ENCODE data around the gene SLC13A5.

The SLC13A5 gene

DNA sequence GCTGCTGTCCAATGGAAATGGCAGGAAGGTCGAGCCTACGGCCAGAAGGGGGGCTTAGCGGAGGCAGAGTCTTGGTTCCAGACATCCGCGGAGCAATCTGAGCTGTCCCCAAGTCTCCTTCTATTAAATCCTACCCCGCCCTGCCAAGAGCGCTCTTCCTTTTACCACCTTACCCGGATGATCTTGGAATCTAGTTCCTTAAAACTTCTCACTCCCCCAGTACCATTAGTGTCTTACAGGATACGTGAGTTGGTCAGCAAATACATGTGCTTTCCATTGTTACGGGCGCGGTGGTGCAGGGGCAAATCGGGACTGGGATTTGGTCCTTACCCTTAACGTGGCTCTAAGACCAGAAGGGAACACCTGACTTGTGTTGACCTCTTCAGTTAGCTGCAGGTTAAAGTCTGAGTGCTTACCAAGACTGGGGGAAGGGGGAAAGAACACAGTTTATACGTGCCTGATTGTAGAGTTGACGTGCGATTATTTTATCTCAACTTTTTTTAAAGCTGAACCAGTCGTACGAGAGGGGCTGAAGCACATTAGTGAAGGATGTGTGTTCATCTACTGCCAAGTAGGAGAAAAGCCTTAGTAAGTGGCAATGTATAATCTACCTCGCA, 71.8 kb downstream of the SLC13A5 start:
- peaks cover 49% of the 10 kb centered on the region for H3K36me3 ChIP-seq (ENCODE audit: insufficient read depth, insufficient read length, low read length)
- peaks cover 10% of the 10 kb centered on the region for H3K27me3 ChIP-seq (ENCODE audit: insufficient read depth, insufficient read length)
- H3K4me1 ChIP-seq (ENCODE audit: insufficient read depth, insufficient read length) = peaks cover 11% of the 10 kb centered on the region
- peak overlapping the region; percentile 93 for H3K9ac ChIP-seq (ENCODE audit: insufficient read length, low read depth)
- H3K9me3 ChIP-seq (ENCODE audit: insufficient read depth, low read length) = no peaks in the 10 kb centered on the region
- H3K4me3 ChIP-seq (ENCODE audit: insufficient read length, low read depth) = peak overlapping the region; percentile 73
- peak; percentile 28 for DNase-seq (ENCODE audit: low read depth, low spot score)
- TF ChIP-seq ZNF274 (IDR thresholded peaks at IDR 0.05; ENCODE audit: low read depth, low read length) (no peak), SUZ12 (IDR thresholded peaks at IDR 0.05; ENCODE audit: extremely low read depth, insufficient read depth, insufficient read length) (no peak), YY1 (IDR thresholded peaks at IDR 0.05; ENCODE audit: insufficient read depth, insufficient read length) (no peak)

DNA sequence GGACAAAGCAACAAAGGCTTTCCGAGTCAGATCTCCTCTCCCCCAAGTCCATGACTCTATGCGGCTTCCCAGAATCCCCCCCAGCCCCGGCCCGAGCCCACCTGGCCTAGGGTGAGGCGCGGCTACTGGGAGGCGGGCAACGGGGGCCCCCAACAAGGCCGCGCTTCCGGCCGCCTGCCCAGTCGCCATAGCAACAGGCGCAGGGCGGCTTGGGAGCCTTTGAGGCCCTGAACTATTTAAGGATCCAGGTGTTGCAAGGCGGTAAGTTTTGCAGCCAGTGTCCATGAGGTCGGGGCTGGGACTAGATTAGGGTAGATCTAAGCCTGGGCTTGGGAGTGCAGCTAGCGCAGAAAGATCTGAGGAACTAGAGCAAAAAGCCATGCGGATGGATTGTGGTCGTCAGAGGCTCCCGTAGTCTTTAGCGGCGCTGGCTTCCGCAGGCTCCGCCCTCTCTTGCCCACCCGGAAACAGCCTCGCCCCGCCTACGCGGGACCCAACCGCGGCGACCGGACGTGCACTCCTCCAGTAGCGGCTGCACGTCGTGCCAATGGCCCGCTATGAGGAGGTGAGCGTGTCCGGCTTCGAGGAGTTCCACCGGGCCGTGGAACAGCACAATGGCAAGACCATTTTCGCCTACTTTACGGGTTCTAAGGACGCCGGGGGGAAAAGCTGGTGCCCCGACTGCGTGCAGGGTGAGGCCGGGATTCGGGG, 72.5 kb downstream of the SLC13A5 start, which contains the start of the genes KIAA0753 and TXNDC17:
Gene KIAA0753, minus strand, starts transcription at position 176 of the 711 bp plus-strand sequence. CDS start 5,608 bp downstream, outside the sequence.
Gene TXNDC17, plus strand, starts transcription at position 525 of the 711 bp plus-strand sequence. Its CDS starts 23 bp downstream, at position 548.
- no peaks in the 10 kb centered on the region for H3K9me3 ChIP-seq (ENCODE audit: insufficient read depth, low read length)
- DNase-seq (ENCODE audit: low read depth, low spot score) = peak; percentile 81
- peaks cover 11% of the 10 kb centered on the region for H3K4me1 ChIP-seq (ENCODE audit: insufficient read depth, insufficient read length)
- peaks cover 46% of the 10 kb centered on the region for H3K36me3 ChIP-seq (ENCODE audit: insufficient read depth, insufficient read length, low read length)
- H3K9ac ChIP-seq (ENCODE audit: insufficient read length, low read depth) = peak within 1 kb of the TSS; percentile 93
- TF ChIP-seq SUZ12 (IDR thresholded peaks at IDR 0.05; ENCODE audit: extremely low read depth, insufficient read depth, insufficient read length) (no peak), YY1 (IDR thresholded peaks at IDR 0.05; ENCODE audit: insufficient read depth, insufficient read length) (no peak), ZNF274 (IDR thresholded peaks at IDR 0.05; ENCODE audit: low read depth, low read length) (no peak)
- peak within 1 kb of the TSS; percentile 73 for H3K4me3 ChIP-seq (ENCODE audit: insufficient read length, low read depth)
- peaks cover 10% of the 10 kb centered on the region for H3K27me3 ChIP-seq (ENCODE audit: insufficient read depth, insufficient read length)

DNA sequence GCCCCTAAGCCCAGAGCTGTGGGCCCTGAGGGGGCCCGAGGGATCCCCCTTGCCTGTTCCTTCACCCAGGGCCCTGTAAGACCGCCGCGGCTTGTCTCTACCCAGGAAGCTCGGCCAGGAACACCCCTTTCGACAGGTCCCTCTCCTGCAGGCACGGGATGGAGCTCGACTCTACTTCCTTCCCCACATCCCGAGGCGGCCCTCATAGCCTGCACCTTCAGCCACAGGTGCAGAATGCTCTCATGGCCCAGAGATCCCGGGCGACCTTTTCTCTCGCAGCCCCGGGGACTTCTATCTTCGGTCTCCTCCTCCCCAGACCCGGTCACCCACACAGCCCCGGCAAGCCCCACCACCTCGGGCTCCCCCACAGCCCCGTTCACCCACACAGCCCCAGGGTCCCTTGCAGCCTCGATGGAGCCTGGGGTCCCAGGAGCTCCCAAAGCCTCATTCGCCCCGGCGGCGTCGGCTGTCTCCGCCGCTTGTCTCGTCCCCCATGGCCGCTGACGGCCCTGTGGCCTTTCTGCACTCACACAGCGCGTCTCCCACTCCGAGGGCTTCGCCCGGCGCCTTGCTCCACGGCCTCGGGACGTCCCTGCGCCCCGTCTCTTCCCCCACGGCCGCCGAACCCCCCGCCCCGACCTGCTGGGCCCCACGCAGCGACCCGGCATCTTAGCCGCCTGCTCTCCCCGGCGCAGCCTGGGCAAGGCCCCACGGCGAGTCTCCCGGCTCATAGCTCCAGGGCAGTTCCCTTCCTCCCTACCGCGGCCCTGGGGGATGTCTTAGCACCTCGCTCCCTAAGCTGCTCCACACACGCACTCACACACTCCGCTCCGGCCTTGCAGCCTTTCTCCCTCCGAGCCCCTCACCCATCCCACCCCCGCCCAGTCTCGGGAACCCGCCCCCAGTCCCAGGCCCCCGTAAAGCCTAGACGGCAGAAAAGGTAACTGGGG, 73.3 kb downstream of the SLC13A5 start:
- TF ChIP-seq YY1 (IDR thresholded peaks at IDR 0.05; ENCODE audit: insufficient read depth, insufficient read length) (no peak), ZNF274 (IDR thresholded peaks at IDR 0.05; ENCODE audit: low read depth, low read length) (no peak), SUZ12 (IDR thresholded peaks at IDR 0.05; ENCODE audit: extremely low read depth, insufficient read depth, insufficient read length) (no peak)
- Histone ChIP-seq H3K27me3 (ENCODE audit: insufficient read depth, insufficient read length) (peaks cover 10% of the 10 kb centered on the region), H3K4me1 (ENCODE audit: insufficient read depth, insufficient read length) (peaks cover 11% of the 10 kb centered on the region), H3K4me3 (ENCODE audit: insufficient read length, low read depth) (peak overlapping the region; percentile 73), H3K9me3 (ENCODE audit: insufficient read depth, low read length) (no peaks in the 10 kb centered on the region), H3K9ac (ENCODE audit: insufficient read length, low read depth) (peak overlapping the region; percentile 93), H3K36me3 (ENCODE audit: insufficient read depth, insufficient read length, low read length) (peaks cover 45% of the 10 kb centered on the region)
- no peak for DNase-seq (ENCODE audit: low read depth, low spot score)

DNA sequence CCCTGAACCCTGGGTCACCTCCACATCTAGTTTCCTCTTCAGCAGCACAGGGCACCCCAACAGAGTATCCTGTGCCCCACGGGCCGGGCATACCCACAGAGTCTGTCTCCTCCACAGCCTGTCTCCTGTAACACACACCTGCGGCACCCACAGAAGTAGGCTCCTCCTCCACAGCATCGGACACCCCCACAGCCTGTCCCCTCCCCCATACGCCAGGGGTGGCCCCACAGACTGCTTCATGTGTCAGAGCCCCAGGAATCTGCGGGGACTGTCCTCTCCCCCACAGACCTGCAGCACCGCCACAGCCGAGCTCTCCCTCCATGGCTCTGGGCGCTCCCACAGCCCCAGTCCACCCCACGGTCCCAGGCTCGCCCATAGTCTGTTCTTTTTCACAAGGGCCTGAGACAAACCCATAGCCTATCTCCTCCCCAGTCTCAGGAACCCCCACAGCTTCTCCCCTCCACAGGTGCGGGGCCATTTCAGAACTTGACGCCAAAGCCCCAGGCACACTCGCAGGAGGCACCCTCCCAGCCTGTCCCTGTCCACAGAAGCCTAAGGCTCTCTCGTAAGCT, 74.1 kb downstream of the SLC13A5 start:
- TF ChIP-seq ZNF274 (IDR thresholded peaks at IDR 0.05; ENCODE audit: low read depth, low read length) (no peak), SUZ12 (IDR thresholded peaks at IDR 0.05; ENCODE audit: extremely low read depth, insufficient read depth, insufficient read length) (no peak), YY1 (IDR thresholded peaks at IDR 0.05; ENCODE audit: insufficient read depth, insufficient read length) (no peak)
- H3K9ac ChIP-seq (ENCODE audit: insufficient read length, low read depth) = peak overlapping the region; percentile 93
- peaks cover 11% of the 10 kb centered on the region for H3K4me1 ChIP-seq (ENCODE audit: insufficient read depth, insufficient read length)
- peaks cover 10% of the 10 kb centered on the region for H3K27me3 ChIP-seq (ENCODE audit: insufficient read depth, insufficient read length)
- peak overlapping the region; percentile 73 for H3K4me3 ChIP-seq (ENCODE audit: insufficient read length, low read depth)
- peaks cover 47% of the 10 kb centered on the region for H3K36me3 ChIP-seq (ENCODE audit: insufficient read depth, insufficient read length, low read length)
- no peaks in the 10 kb centered on the region for H3K9me3 ChIP-seq (ENCODE audit: insufficient read depth, low read length)
- DNase-seq (ENCODE audit: low read depth, low spot score) = no peak

DNA sequence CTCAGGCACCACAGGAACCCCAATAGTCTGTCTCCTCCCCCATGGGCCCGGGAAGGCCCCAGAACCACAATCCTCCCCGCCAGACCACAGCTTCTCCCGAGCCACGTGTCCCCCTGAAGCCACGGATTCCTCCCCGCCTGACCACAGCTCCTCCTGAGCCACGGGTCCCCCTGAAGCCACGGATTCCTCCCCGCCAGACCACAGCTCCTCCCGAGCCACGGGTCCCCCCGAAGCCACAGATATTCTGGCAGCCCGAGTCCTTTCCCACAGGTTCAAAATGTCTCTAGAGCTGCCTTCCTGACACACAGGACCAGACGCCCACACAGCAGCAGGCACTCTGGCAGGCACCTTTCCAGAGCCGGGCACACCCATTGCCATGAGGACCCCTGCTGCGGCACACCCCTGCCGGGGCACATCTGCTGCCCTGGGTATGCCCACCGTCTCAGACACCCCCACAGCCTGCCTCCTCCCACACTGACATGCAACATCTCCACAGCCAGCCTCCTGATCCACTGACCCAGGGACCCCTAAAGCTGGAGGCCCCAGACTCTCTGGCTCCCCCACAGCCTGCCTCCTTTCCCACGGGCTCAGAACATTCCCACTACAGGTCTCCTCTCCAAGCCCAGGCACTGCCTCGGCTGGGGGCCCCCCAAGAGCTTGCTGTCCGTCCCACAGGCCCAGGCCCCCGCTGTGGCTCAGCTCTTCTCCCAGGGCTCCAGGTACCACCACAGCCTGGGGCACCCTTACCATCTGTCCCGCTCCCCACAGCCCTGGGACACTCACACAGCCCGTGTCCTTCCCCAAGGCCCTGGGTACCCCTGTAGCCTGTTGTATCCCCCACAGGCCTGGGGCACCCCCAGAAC, 74.9 kb downstream of the SLC13A5 start:
- peak overlapping the region; percentile 93 for H3K9ac ChIP-seq (ENCODE audit: insufficient read length, low read depth)
- DNase-seq (ENCODE audit: low read depth, low spot score) = no peak
- TF ChIP-seq ZNF274 (IDR thresholded peaks at IDR 0.05; ENCODE audit: low read depth, low read length) = no peak
- no peak for TF ChIP-seq SUZ12 (IDR thresholded peaks at IDR 0.05; ENCODE audit: extremely low read depth, insufficient read depth, insufficient read length)
- TF ChIP-seq YY1 (IDR thresholded peaks at IDR 0.05; ENCODE audit: insufficient read depth, insufficient read length) = no peak
- H3K9me3 ChIP-seq (ENCODE audit: insufficient read depth, low read length) = no peaks in the 10 kb centered on the region
- H3K27me3 ChIP-seq (ENCODE audit: insufficient read depth, insufficient read length) = peaks cover 10% of the 10 kb centered on the region
- peaks cover 45% of the 10 kb centered on the region for H3K36me3 ChIP-seq (ENCODE audit: insufficient read depth, insufficient read length, low read length)
- H3K4me3 ChIP-seq (ENCODE audit: insufficient read length, low read depth) = no peak overlapping the region
- H3K4me1 ChIP-seq (ENCODE audit: insufficient read depth, insufficient read length) = peaks cover 11% of the 10 kb centered on the region

DNA sequence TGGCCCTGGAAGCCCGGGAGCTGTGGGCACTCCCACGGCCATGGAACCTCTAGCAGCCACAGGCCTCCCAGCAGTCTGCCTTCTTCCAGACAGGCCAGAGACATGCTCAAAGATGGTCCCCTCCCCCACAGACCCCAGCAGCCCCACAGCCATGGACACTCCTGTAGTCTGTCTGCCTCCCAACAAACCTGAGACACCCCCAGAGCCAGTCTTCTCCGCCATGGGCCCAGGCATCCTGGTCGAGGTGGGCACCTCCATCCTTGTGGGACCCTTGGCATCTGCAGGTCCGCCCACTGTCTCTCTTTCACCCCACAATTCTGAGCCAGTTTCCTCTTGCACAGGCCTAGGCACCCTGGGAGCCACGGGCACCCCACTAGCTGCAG, 75.7 kb downstream of the SLC13A5 start:
- H3K4me1 ChIP-seq (ENCODE audit: insufficient read depth, insufficient read length) = peaks cover 11% of the 10 kb centered on the region
- no peaks in the 10 kb centered on the region for H3K9me3 ChIP-seq (ENCODE audit: insufficient read depth, low read length)
- no peak for DNase-seq (ENCODE audit: low read depth, low spot score)
- no peak overlapping the region for H3K9ac ChIP-seq (ENCODE audit: insufficient read length, low read depth)
- no peak overlapping the region for H3K4me3 ChIP-seq (ENCODE audit: insufficient read length, low read depth)
- peaks cover 45% of the 10 kb centered on the region for H3K36me3 ChIP-seq (ENCODE audit: insufficient read depth, insufficient read length, low read length)
- TF ChIP-seq YY1 (IDR thresholded peaks at IDR 0.05; ENCODE audit: insufficient read depth, insufficient read length) (no peak), SUZ12 (IDR thresholded peaks at IDR 0.05; ENCODE audit: extremely low read depth, insufficient read depth, insufficient read length) (no peak), ZNF274 (IDR thresholded peaks at IDR 0.05; ENCODE audit: low read depth, low read length) (no peak)
- peaks cover 10% of the 10 kb centered on the region for H3K27me3 ChIP-seq (ENCODE audit: insufficient read depth, insufficient read length)

All from NT2/D1 (cell line).